Activated T-cell treated with anti-CD3 and anti-CD28 coated beads, Interleukin-2, amount 50 U/mL, for 1 hour (primary cell): ENCODE measurements around the gene AGBL4.
"Not testable (repeated sequence)": the region's sequence is repeated elsewhere in the genome, so short reads cannot be mapped to it uniquely, and the experiment has no call there.

Source experiments
- DNase-seq: peaks from one replicate; pipeline ENCODE4 v3.0.0-alpha.2; 2020

Gene AGBL4

DNA sequence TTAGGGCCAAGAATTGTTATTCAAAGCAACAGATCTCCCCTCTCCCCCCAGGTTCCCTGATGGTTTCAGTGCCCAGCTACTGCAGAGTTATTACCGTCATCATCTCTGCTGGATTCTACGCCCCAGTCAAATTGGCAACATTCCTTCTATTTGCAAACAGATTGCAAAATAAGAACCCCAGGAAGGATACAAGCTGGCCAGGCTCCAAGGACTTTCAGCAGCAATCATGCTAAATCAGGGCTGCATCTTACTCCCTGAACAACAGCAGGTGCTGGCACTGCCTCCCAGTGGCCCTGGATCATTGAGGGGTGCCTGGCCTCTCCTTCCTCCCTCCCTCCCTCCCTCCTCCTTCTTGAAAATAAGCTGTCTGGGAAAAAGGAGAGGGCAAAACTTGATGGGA, 725.5 kb downstream of the AGBL4 start:
- DNase-seq, result no peak

GRCh38 chr1:49297783-49298182, 726.0 kb downstream of the AGBL4 start:
- no peak for DNase-seq

- DNase-seq, result no peak
Observed at GRCh38 chr1:49294539-49294938, 729.2 kb downstream of the AGBL4 start.

GRCh38 chr1:49293016-49293415, 730.7 kb downstream of the AGBL4 start:
- DNase-seq, result peak; percentile 10

GRCh38 chr1:49257211-49258049, 766.3 kb downstream of the AGBL4 start:
- DNase-seq, result not testable (repeated sequence)

DNA sequence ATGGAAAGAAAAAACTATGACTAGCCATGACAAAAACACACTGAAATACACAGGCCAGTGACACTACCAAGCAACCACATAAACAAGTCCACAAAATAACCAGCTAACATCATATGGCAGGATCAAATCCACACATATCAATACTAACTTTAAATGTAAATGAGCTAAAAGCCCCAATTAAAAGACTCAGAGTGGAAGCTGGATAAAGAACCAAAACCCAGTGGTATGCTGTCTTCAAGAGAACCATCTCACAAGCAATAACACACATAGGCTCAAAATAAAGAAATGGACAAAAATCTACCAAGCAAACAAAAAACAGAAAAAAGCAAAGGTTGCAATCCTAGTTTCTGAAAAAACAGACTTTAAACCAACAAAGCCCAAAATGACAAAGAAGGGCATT, 770.8 kb downstream of the AGBL4 start:
- DNase-seq, result no peak

GRCh38 chr1:49251019-49251784, 772.6 kb downstream of the AGBL4 start:
- no peak for DNase-seq

- no peak for DNase-seq
Observed at GRCh38 chr1:49240709-49241221, 783.0 kb downstream of the AGBL4 start.

- DNase-seq, result no peak
Observed at GRCh38 chr1:49234988-49235387, 788.8 kb downstream of the AGBL4 start.

GRCh38 chr1:49229555-49229954, 794.2 kb downstream of the AGBL4 start:
- no peak for DNase-seq

GRCh38 chr1:49226758-49227157, 797.0 kb downstream of the AGBL4 start:
- no peak for DNase-seq

DNA sequence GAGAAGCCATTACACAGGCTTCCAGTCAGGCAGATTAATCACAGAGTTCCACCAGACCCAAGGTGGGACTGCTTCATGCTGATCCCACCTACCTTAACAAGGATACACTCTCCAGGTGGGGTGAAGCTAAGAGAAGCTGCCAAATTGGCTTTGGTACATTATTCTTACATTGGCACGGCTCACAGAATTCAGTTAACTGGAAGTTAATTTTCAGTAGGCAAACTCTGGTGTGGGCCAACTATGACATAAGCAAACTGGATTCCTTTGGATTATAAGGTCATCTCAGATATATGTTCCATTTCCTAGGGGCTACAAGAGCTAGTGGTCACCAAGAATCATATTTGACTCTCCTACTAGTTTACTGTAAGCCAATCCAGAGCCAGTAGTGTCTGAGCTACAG, 798.3 kb downstream of the AGBL4 start:
- DNase-seq, result no peak

- DNase-seq, result no peak
Observed at GRCh38 chr1:49213301-49213700, 810.5 kb downstream of the AGBL4 start.

DNA sequence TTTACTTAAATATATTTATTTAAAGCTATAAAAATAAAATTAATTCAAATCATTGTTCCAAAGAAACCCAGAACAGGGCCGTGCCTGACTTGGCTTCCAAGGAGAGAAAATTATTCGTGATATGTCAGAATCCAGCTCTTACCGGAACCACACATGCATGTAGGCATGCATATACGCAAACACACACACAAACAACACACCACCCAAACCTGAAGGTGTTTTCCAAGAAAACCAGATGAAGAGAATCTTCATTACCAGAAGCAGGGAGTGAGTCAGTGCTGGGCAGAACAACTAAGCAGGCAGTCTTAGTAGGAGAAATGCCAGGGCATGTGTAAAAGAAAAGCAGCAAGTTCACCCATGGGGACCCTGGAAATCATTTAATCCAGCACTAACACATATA, 815.0 kb downstream of the AGBL4 start:
- no peak for DNase-seq

- DNase-seq, result no peak
Observed at GRCh38 chr1:49204720-49205119, 819.0 kb downstream of the AGBL4 start.

GRCh38 chr1:49200738-49201137, 823.0 kb downstream of the AGBL4 start:
- DNase-seq, result no peak

DNA sequence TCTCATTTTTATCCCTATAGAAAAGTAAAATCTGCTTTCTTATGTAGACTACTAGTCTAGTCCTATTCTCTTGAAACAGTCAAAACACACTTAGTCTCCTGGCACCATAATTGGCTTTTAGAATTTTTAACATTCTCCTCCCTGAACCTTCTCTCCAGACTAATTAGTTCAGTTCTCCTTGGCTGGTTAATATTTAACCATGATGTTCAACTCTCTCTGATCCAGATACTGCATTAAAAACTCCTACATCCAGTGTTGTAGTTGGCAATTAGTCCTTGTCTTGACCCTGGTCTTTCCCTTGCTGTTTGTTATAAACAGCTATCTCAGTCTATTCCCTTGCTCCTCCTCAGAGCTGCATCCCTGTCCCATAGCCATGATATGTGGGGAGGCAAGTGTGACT, 824.2 kb downstream of the AGBL4 start:
- no peak for DNase-seq

GRCh38 chr1:49197081-49197480, 826.7 kb downstream of the AGBL4 start:
- no peak for DNase-seq

- DNase-seq, result no peak
Observed at GRCh38 chr1:49190138-49190537, 833.6 kb downstream of the AGBL4 start.

- no peak for DNase-seq
Observed at GRCh38 chr1:49187056-49187455, 836.7 kb downstream of the AGBL4 start.

GRCh38 chr1:49185450-49185980, 838.2 kb downstream of the AGBL4 start:
- DNase-seq, result no peak

DNA sequence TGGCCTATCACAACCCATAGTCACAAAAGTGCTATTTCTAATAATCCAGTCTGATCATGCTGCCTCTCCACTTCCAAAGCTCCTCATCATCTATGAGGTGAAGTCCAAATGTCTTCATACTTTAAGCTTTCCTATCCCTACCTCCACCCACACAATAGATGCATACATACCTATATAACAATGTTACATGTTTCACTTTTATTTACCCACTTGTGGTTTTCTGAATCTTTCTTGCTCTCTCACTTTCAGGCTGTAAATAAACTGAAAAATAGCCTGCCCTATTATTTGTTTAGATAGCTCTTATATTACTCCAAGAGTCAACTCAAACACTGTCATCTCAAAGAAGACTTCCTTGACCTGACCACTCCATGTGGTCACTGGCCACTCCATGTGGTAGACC, 840.3 kb downstream of the AGBL4 start:
- DNase-seq, result no peak

DNA sequence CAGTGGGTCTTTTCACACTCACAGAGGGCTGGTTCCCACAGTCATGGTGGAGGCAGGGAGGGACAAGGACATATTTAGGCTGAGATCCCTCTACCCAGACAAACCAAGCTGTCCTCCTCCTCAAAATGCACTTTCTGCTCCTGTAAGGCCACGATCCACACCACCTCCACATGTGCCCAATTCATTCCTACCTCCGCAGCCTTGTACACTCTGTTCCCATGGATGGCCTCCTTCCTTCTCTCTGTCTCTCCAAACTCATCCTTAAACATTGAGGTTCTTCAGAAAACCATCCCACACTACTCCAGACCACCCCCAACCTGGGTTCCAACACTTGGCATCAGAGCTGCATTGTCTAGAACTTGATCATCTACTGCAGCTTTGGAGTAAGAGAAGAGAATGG, 842.7 kb downstream of the AGBL4 start:
- no peak for DNase-seq
